B cell (primary cell): ENCODE data around the gene FLNA. TPM values are rescaled to one million over a fixed set of nuclear protein-coding genes. Genes with fewer than 3 reads are reported as not detected.

Source experiments
- ATAC-seq: fragments of 200-7000 bp; cut with Tn5 transposase; one replicate; pipeline ENCODE4 v1.10.0; 2021; ENCODE audit warnings: low read depth, mild to moderate bottlenecking, moderate number of reproducible peaks, moderate library complexity
- CTCF ChIA-PET: fragments of 350-600 bp; sonication (Branson Sonifier 250); formaldehyde crosslinking; loops from one replicate; lab custom pipeline; 2021; ENCODE audit warnings: antibody characterized with exemption, inconsistent platforms; lab: Charles Lee
- POLR2A ChIA-PET: fragments of 350-600 bp; sonication (Branson Sonifier 250); formaldehyde crosslinking; loops from one replicate; lab custom pipeline; 2021; ENCODE audit warnings: antibody characterized with exemption; lab: Charles Lee
- DNase-seq: peaks from one replicate; pipeline ENCODE4 v3.0.0; 2013
- H2AFZ ChIP-seq: 2 replicates; pipeline ENCODE4 v1.6.1; 2012; ENCODE audit warnings: mild to moderate bottlenecking, low read depth, low read length; ENCODE audit not compliant: insufficient read depth, poor library complexity, severe bottlenecking
- H3K27ac ChIP-seq, 2 donors: 1 replicate in 1 of 2; 2 replicates in 1 of 2; pipeline ENCODE4 v1.5.1; 2012 to 2013; ENCODE audit warnings: low read length in 2 of 2, mild to moderate bottlenecking in 2 of 2, moderate library complexity in 1 of 2
- H3K27me3 ChIP-seq, 4 experiments: fragments of 200-600 bp in 1 of 4; sonication (generic) in 1 of 4; replicated peaks in 1 of 4; 1 replicate in 2 of 4; 2 replicates in 2 of 4; pipeline versions ENCODE4 v1.6.1 to v1.7.0; 2013 to 2016; ENCODE audit warnings: low read length in 3 of 4, mild to moderate bottlenecking in 2 of 4, mixed read lengths in 1 of 4, moderate library complexity in 1 of 4; ENCODE audit not compliant: insufficient read depth in 4 of 4, control insufficient read depth in 3 of 4; ENCODE audit errors: control extremely low read depth in 1 of 4
- H3K36me3 ChIP-seq, 2 experiments: replicated peaks in 1 of 2; 1 replicate in 1 of 2; 2 replicates in 1 of 2; pipeline versions ENCODE4 v1.6.1 to v1.7.1; 2013; ENCODE audit warnings: low read length in 1 of 2; ENCODE audit not compliant: insufficient read depth in 2 of 2, control insufficient read depth in 1 of 2; ENCODE audit errors: control extremely low read depth in 1 of 2, extremely low read depth in 1 of 2
- H3K4me1 ChIP-seq, 2 donors: fragments of 200-600 bp in 1 of 2; sonication (generic) in 1 of 2; 1 replicate in 1 of 2; 2 replicates in 1 of 2; pipeline versions ENCODE4 v1.5.1 to v1.6.1; 2013 to 2017; ENCODE audit warnings: low read length in 2 of 2; ENCODE audit not compliant: control insufficient read depth in 2 of 2, insufficient read depth in 2 of 2
- H3K4me2 ChIP-seq: replicated peaks from 2 replicates; pipeline ENCODE3; 2012; ENCODE audit warnings: mild to moderate bottlenecking, low read depth, low read length; ENCODE audit not compliant: poor library complexity, severe bottlenecking
- H3K4me3 ChIP-seq, 5 experiments: fragments of 200-600 bp in 1 of 5; sonication (generic) in 1 of 5; 1 replicate in 3 of 5; 2 replicates in 2 of 5; pipeline versions ENCODE4 v1.5.1 to v1.7.0; 2011 to 2016; ENCODE audit warnings: low read length in 4 of 5, mild to moderate bottlenecking in 4 of 5, low read depth in 2 of 5, control low read depth in 1 of 5, moderate library complexity in 1 of 5; ENCODE audit not compliant: insufficient read depth in 1 of 5; ENCODE audit errors: control extremely low read depth in 1 of 5, extremely low read depth in 1 of 5
- H3K79me2 ChIP-seq: fragments of 200-600 bp; sonication (generic); one replicate; pipeline ENCODE4 v1.6.0; 2016; ENCODE audit warnings: low read length; ENCODE audit not compliant: control insufficient read depth, insufficient read depth
- H3K9ac ChIP-seq: fragments of 200-600 bp; sonication (generic); 2 replicates; pipeline ENCODE4 v1.6.1; 2017; ENCODE audit warnings: mild to moderate bottlenecking, low read length, moderate library complexity
- H3K9me3 ChIP-seq, 3 donors: one replicate each; pipeline versions ENCODE4 v1.6.1 to v1.7.1; 2013; ENCODE audit warnings: low read length in 2 of 3; ENCODE audit not compliant: control insufficient read depth in 2 of 3, insufficient read depth in 1 of 3; ENCODE audit errors: control extremely low read depth in 1 of 3
- H4K20me1 ChIP-seq: 2 replicates; pipeline ENCODE4 v1.6.0; 2012; ENCODE audit warnings: mild to moderate bottlenecking, low read length; ENCODE audit not compliant: insufficient read depth, control insufficient read depth, poor library complexity, severe bottlenecking
- H3K27ac Mint-ChIP-seq: one replicate; pipeline ENCODE4 v1.8.0; 2021; ENCODE audit warnings: mixed read lengths
- H3K27me3 Mint-ChIP-seq: one replicate; pipeline ENCODE4 v1.8.0; 2021; ENCODE audit warnings: mixed read lengths
- H3K4me1 Mint-ChIP-seq: one replicate; pipeline ENCODE4 v1.8.0; 2021; ENCODE audit warnings: mixed read lengths
- H3K4me3 Mint-ChIP-seq: one replicate; pipeline ENCODE4 v1.8.0; 2021; ENCODE audit warnings: mixed read lengths
- H3K9me3 Mint-ChIP-seq: one replicate; pipeline ENCODE4 v1.8.0; 2022; ENCODE audit warnings: mixed read lengths; ENCODE audit not compliant: insufficient read depth
- EZH2 ChIP-seq: IDR thresholded peaks from 2 replicates; pipeline ENCODE4 v1.6.1; 2012; ENCODE audit warnings: borderline replicate concordance, low read depth, mild to moderate bottlenecking, moderate library complexity, low read length; ENCODE audit not compliant: insufficient read depth, poor library complexity, severe bottlenecking
- WGBS: methylation state at CpG from one replicate; pipeline ENCODE4 v1.1.5; 2013; ENCODE audit warnings: missing lambda C conversion rate; ENCODE audit not compliant: insufficient coverage; 5-methylcytosine and 5-hydroxymethylcytosine counted together
- intact Hi-C: fragments of 100-400 bp; cut with micrococcal nuclease; formaldehyde crosslinking; loops from one replicate; pipeline ENCODE4 v1.10.0; 2022
- polyA plus RNA-seq: library from polyadenylated mRNA; depleted of rRNA; stranded (reverse); fragments of >200 nt; gene quantifications from 2 replicates; pipeline ENCODE4 v1.2.3, GENCODE V29; 2012
- total RNA-seq, 2 donors: library from RNA; stranded (reverse); fragments of 120-200 nt in 1 of 2; gene quantifications; 1 replicate in 1 of 2; 2 replicates in 1 of 2; pipeline versions ENCODE4 v1.2.3 to v1.2.4, GENCODE V29; 2013 to 2022
- TF ChIP-seq, protein P1 (sequence below): fragments of 200-600 bp; IDR thresholded peaks from one replicate; pipeline ENCODE4 v1.8.0; 2022; ENCODE audit warnings: antibody characterized with exemption, mild to moderate bottlenecking

The FLNA gene
- total and polyA plus RNA-seq, 2 donors (not counting 1 experiment from before 2014, with no cell fraction given), result 342 to 510 TPM

DNA sequence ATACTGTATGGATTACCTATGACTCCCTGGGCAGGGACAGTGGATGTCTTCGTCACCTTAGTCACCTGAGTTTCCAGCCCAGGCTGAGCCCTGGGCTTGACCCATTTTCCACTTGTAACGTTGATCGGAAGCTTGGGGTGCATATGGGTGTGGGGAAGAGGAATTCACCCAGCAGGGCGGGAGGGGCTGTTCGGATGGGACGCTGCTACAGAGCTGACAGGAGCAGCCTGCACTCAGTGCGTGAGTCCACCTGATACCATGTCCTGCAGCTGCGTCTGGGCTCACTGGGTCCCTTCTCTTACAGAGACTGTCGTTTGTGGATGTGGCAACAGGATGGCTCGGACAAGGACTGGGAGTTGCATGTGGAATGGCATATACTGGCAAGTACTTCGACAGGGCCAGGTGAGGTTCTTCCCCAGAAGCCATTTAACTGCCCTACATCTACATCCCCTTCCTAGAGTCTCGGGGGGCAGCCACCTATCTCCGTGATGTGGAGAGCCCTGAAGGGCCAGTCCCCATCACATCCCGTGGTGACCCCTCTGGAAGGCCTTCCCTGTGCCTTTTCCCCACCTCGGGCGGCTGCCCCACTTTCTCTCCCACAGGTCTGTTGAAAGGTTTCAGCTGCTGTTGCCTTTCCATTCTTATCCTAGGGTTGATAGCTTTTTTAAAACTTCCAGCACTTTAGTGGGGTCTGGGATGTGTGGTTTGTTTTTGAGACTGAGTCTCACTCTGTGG is 65.2 kb downstream of the FLNA start:
- Histone ChIP-seq H3K4me3 (no peak overlapping the region), H4K20me1 (no peaks in the 10 kb centered on the region), H3K79me2 (no peaks in the 10 kb centered on the region), H3K9me3 (peaks cover 0 to 5% (median 0%) of the 10 kb centered on the region in 3 donors), H2AFZ (no peak overlapping the region), H3K9ac (no peak overlapping the region), H3K27ac (no peak overlapping the region), H3K4me1 (peaks cover 34 to 43% of the 10 kb centered on the region in 2 donors), H3K27me3 (no peaks in the 10 kb centered on the region), H3K4me2 (no peak overlapping the region), H3K36me3 (no peaks in the 10 kb centered on the region)
- ATAC-seq (no peak), DNase-seq (no peak)
- intact Hi-C loops, result no loop called here
- WGBS, result 97% methylated on average over 4 of the region's 16 CpGs
- no peaks in the 10 kb centered on the region for H3K9me3 Mint-ChIP-seq
- ChIA-PET CTCF (interaction anchor here (1.0 to 6.1 kb wide), 9 partner anchors 9 to 192 kb away, joined by 3 to 63 read pairs (median 5); no protein-coding TSS in a partner anchor), POLR2A (interaction anchor here (0.8 kb wide), 1 partner anchor 223 kb away, joined by 4 read pairs; no protein-coding TSS in a partner anchor)
- TF ChIP-seq, protein P1, sequence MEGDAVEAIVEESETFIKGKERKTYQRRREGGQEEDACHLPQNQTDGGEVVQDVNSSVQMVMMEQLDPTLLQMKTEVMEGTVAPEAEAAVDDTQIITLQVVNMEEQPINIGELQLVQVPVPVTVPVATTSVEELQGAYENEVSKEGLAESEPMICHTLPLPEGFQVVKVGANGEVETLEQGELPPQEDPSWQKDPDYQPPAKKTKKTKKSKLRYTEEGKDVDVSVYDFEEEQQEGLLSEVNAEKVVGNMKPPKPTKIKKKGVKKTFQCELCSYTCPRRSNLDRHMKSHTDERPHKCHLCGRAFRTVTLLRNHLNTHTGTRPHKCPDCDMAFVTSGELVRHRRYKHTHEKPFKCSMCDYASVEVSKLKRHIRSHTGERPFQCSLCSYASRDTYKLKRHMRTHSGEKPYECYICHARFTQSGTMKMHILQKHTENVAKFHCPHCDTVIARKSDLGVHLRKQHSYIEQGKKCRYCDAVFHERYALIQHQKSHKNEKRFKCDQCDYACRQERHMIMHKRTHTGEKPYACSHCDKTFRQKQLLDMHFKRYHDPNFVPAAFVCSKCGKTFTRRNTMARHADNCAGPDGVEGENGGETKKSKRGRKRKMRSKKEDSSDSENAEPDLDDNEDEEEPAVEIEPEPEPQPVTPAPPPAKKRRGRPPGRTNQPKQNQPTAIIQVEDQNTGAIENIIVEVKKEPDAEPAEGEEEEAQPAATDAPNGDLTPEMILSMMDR, result no peak
- no peak for TF ChIP-seq EZH2
- no peaks in the 10 kb centered on the region for H3K27me3 Mint-ChIP-seq
- no peak overlapping the region for H3K4me3 Mint-ChIP-seq
- H3K27ac Mint-ChIP-seq, result peak overlapping the region; percentile 11
- peaks cover 42% of the 10 kb centered on the region for H3K4me1 Mint-ChIP-seq
